Measurements from ENCODE around the gene GMDS.

DNA sequence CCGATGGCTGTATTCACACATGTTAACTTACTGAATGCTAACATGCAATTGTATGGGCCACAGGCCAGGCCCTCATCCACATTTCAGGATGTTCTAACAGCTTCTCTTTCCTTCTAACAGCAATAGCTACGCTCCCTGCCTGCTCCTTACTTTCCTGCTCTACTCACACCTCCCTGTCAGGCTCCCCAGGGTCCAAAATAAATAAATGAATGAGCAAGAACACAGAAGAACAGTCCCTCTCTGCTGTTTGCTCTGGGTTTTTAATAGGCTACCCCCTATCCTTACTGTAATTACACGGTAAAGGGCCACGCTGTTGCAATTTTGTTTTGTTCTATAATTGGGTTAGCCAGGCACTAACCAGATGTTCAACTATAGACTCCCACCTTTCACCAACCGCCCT is 135.6 kb downstream of the GMDS start:
- TF ChIP-seq, protein P1, sequence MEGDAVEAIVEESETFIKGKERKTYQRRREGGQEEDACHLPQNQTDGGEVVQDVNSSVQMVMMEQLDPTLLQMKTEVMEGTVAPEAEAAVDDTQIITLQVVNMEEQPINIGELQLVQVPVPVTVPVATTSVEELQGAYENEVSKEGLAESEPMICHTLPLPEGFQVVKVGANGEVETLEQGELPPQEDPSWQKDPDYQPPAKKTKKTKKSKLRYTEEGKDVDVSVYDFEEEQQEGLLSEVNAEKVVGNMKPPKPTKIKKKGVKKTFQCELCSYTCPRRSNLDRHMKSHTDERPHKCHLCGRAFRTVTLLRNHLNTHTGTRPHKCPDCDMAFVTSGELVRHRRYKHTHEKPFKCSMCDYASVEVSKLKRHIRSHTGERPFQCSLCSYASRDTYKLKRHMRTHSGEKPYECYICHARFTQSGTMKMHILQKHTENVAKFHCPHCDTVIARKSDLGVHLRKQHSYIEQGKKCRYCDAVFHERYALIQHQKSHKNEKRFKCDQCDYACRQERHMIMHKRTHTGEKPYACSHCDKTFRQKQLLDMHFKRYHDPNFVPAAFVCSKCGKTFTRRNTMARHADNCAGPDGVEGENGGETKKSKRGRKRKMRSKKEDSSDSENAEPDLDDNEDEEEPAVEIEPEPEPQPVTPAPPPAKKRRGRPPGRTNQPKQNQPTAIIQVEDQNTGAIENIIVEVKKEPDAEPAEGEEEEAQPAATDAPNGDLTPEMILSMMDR (IDR thresholded peaks at IDR 0.05; ENCODE audit: low read length): no peak
- TF ChIP-seq EZH2 (optimal IDR thresholded peaks at IDR 0.05; ENCODE audit: low read depth, low read length) (no peak), EZH2phosphoT487 (IDR thresholded peaks at IDR 0.05; ENCODE audit: low read length) (no peak)
